Esophagus (tissue), 2 donors: ENCODE data around the gene HELB. TPM values are rescaled to one million over a fixed set of nuclear protein-coding genes. Genes with fewer than 3 reads are reported as not detected.

Experiments
- H3K27ac ChIP-seq, 2 donors: one replicate each; pipeline ENCODE4 v1.5.1; 2013; ENCODE audit warnings: low read depth in 2 of 2, mild to moderate bottlenecking in 2 of 2, inconsistent platforms in 1 of 2, low read length in 1 of 2, moderate library complexity in 1 of 2
- H3K27me3 ChIP-seq, 2 donors: one replicate each; pipeline ENCODE4 v1.6.1; 2013; ENCODE audit warnings: low read length in 2 of 2, control low read depth in 1 of 2, mild to moderate bottlenecking in 1 of 2; ENCODE audit not compliant: insufficient read depth in 2 of 2, control insufficient read depth in 1 of 2
- H3K36me3 ChIP-seq, 2 donors: one replicate each; pipeline ENCODE4 v1.6.1; 2013; ENCODE audit warnings: low read length in 1 of 2; ENCODE audit not compliant: control insufficient read depth in 2 of 2, insufficient read depth in 2 of 2
- H3K4me1 ChIP-seq, 2 donors: one replicate each; pipeline ENCODE4 v1.6.1; 2013; ENCODE audit warnings: low read length in 1 of 2; ENCODE audit not compliant: control insufficient read depth in 2 of 2, insufficient read depth in 2 of 2
- H3K4me3 ChIP-seq, 2 donors: one replicate each; pipeline ENCODE4 v1.5.1; 2013; ENCODE audit warnings: low read length in 2 of 2, mild to moderate bottlenecking in 2 of 2, low read depth in 1 of 2, moderate library complexity in 1 of 2
- H3K9me3 ChIP-seq, 2 donors: one replicate each; pipeline ENCODE4 v1.6.1; 2013; ENCODE audit warnings: mild to moderate bottlenecking in 2 of 2, low read depth in 1 of 2, low read length in 1 of 2, moderate library complexity in 1 of 2; ENCODE audit not compliant: control insufficient read depth in 2 of 2, insufficient read depth in 1 of 2
- WGBS, 2 donors: extraction: QIAGEN DNeasy Blood & Tissue Kit; methylation state at CpG; one replicate each; pipeline ENCODE4 v1.1.7; 2013; 5-methylcytosine and 5-hydroxymethylcytosine counted together
- polyA plus RNA-seq, 2 donors: library from polyadenylated mRNA; stranded (reverse); fragments of 200-250 nt; gene quantifications; one replicate each; pipeline ENCODE4 v1.2.3, GENCODE V29; 2013
- donor health status: healthy with polysubstance abuse.
- donor health status: Bipolar disorder and iron deficiency.

The HELB gene
- polyA plus RNA-seq, 2 donors = 0.31 to 0.57 TPM

GRCh38 chr12:66375560-66375959 is 73.3 kb downstream of the HELB start:
- Histone ChIP-seq H3K4me1 (no peaks in the 10 kb centered on the region), H3K9me3 (no peaks in the 10 kb centered on the region), H3K27ac (no peak overlapping the region), H3K27me3 (no peaks in the 10 kb centered on the region), H3K36me3 (no peaks in the 10 kb centered on the region), H3K4me3 (no peak overlapping the region)
- WGBS, 2 donors = 92 to 97% methylated on average over 1 of the region's 1 CpG

GRCh38 chr12:66379616-66380015 is 77.3 kb downstream of the HELB start:
- H3K27ac ChIP-seq = no peak overlapping the region
- H3K27me3 ChIP-seq = no peaks in the 10 kb centered on the region
- no peaks in the 10 kb centered on the region for H3K9me3 ChIP-seq
- no peak overlapping the region for H3K4me3 ChIP-seq
- no peaks in the 10 kb centered on the region for H3K36me3 ChIP-seq
- no peaks in the 10 kb centered on the region for H3K4me1 ChIP-seq
- WGBS, 2 donors = 90 to 93% methylated on average over 6 of the region's 6 CpGs

- no peaks in the 10 kb centered on the region for H3K4me1 ChIP-seq
- no peak overlapping the region for H3K4me3 ChIP-seq
- no peaks in the 10 kb centered on the region for H3K36me3 ChIP-seq
- 94 to 96% methylated on average over 5 of the region's 5 CpGs for WGBS, 2 donors
- H3K9me3 ChIP-seq = no peaks in the 10 kb centered on the region
- H3K27me3 ChIP-seq = no peaks in the 10 kb centered on the region
- no peak overlapping the region for H3K27ac ChIP-seq
Observed at GRCh38 chr12:66380769-66381535, 78.7 kb downstream of the HELB start.

- no peak overlapping the region for H3K4me3 ChIP-seq
- 73 to 100% methylated on average over 1 of the region's 1 CpG for WGBS, 2 donors
- no peaks in the 10 kb centered on the region for H3K27me3 ChIP-seq
- H3K9me3 ChIP-seq = no peaks in the 10 kb centered on the region
- peaks cover 0 to under 1% of the 10 kb centered on the region in 2 donors for H3K36me3 ChIP-seq
- no peaks in the 10 kb centered on the region for H3K4me1 ChIP-seq
- H3K27ac ChIP-seq = no peak overlapping the region
Observed at GRCh38 chr12:66387117-66387516, 84.8 kb downstream of the HELB start.

Other genes with a start within 250 kb of the HELB start
- 10 to 100 TPM in 1 of 2 donors, 1 to 10 TPM in 1; 6.3 to 17.6 TPM for gene LLPH, start 171.7 kb upstream of the HELB start, polyA plus RNA-seq
- 100 to 1,000 TPM in 1 of 2 donors, 10 to 100 TPM in 1; 83.6 to 104 TPM for gene TMBIM4, start 132.5 kb upstream of the HELB start, polyA plus RNA-seq
- under 1 TPM; 0.73 to 0.76 TPM for gene IRAK3, start 113.3 kb upstream of the HELB start, polyA plus RNA-seq